ENCODE data around the gene NRP1.

DNA sequence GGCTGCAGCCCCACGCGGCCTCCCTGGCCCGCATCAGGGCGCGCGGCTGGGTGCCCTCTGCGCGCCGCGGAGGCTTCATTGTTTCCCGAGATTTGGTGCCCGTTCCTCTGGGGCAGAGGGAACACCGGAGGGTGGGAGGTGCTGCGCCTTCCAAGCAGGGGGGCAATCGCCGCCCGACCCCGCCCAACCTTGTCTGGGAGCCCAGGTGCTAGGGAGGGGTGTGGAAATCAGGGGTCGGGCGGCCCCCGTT lies 1.0 kb upstream of the NRP1 start:
- TF ChIP-seq, protein P1, sequence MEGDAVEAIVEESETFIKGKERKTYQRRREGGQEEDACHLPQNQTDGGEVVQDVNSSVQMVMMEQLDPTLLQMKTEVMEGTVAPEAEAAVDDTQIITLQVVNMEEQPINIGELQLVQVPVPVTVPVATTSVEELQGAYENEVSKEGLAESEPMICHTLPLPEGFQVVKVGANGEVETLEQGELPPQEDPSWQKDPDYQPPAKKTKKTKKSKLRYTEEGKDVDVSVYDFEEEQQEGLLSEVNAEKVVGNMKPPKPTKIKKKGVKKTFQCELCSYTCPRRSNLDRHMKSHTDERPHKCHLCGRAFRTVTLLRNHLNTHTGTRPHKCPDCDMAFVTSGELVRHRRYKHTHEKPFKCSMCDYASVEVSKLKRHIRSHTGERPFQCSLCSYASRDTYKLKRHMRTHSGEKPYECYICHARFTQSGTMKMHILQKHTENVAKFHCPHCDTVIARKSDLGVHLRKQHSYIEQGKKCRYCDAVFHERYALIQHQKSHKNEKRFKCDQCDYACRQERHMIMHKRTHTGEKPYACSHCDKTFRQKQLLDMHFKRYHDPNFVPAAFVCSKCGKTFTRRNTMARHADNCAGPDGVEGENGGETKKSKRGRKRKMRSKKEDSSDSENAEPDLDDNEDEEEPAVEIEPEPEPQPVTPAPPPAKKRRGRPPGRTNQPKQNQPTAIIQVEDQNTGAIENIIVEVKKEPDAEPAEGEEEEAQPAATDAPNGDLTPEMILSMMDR (IDR thresholded peaks at IDR 0.05 in 4 of 5, conservative IDR thresholded peaks at IDR 0.05 in 1 of 5), result no peak
- TF ChIP-seq POLR2A (IDR thresholded peaks at IDR 0.05), result no peak
